GM19193 (cell line): ENCODE data around the gene SLC66A2.

Source experiments
- POLR2A ChIP-seq: IDR thresholded peaks from 4 replicates; pipeline ENCODE4 v1.6.1; 2011; ENCODE audit not compliant: insufficient read depth, insufficient read length; ENCODE audit errors: extremely low read depth

Gene SLC66A2

GRCh38 chr18:79856119-79857007 lies 95.1 kb downstream of the SLC66A2 start:
- TF ChIP-seq POLR2A: peak; percentile 19

DNA sequence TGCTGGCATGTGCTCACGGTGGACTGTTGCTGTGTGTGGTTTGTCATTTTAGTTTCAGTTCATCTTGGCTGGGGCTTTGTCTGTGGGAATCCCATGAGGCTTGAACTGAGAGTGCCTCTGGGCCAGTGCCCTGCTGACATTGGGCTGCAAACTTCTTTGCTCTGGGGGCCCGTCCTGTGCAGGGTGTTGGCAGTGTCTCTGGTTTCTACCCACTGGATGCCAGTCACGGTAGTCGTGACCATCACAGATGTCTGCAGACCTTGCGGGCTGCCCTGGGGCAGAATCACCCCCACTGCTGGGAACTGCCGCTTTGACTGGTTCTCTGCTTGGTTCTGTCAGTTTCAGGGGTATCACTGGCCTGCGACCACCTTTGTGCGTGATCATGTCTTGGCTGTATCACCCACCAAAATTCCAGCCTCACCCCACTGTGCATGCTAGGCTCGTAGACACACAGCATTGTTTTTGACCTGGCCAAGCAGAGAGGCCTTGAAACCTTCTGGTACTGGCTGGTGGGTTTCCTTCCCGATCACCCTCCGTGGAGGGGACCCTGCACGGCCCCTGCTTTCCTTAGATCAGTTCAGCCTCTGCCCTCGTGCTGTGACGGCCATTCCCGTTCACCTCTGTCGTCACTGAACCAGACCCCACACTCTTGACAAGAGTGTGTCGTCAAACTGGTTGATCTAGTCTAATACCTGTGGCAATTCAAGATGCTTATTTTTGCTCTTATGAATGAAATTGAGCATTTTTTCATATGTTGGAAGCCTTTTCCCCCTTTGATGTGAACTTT lies 96.1 kb downstream of the SLC66A2 start:
- TF ChIP-seq POLR2A: no peak

- TF ChIP-seq POLR2A: no peak
Observed at GRCh38 chr18:79853993-79854364, 97.5 kb downstream of the SLC66A2 start.

- no peak for TF ChIP-seq POLR2A
Observed at GRCh38 chr18:79853303-79853992, 98.0 kb downstream of the SLC66A2 start.

- TF ChIP-seq POLR2A: no peak
Observed at GRCh38 chr18:79852561-79853302, 98.7 kb downstream of the SLC66A2 start.
